Esophagus squamous epithelium (tissue), 5 donors: ENCODE results near the gene BCHE. TPM values are rescaled to one million over a fixed set of nuclear protein-coding genes. Genes with fewer than 3 reads are reported as not detected.

Source experiments
- DNase-seq: peaks from one replicate; lab custom pipeline; 2025; lab: John Stamatoyannopoulos, UW
- H3K27ac ChIP-seq, 4 donors: fragments of 200-600 bp; sonication (generic); one replicate each; pipeline ENCODE4 v1.5.1; 2016 to 2019; ENCODE audit warnings: mild to moderate bottlenecking in 1 of 4
- H3K27me3 ChIP-seq, 4 donors: fragments of 200-600 bp; sonication (generic); 1 replicate in 3 of 4; 2 replicates in 1 of 4; pipeline versions ENCODE4 v1.5.1 to v1.6.0; 2017 to 2021; ENCODE audit warnings: antibody characterized with exemption in 1 of 4
- H3K36me3 ChIP-seq, 3 donors: fragments of 200-600 bp; sonication (generic); one replicate each; pipeline ENCODE4 v1.5.1; 2016 to 2019
- H3K4me1 ChIP-seq, 3 donors: fragments of 200-600 bp; sonication (generic); one replicate each; pipeline ENCODE4 v1.5.1; 2017 to 2019
- H3K4me3 ChIP-seq, 4 donors: fragments of 200-600 bp; sonication (generic); 1 replicate in 3 of 4; 2 replicates in 1 of 4; pipeline ENCODE4 v1.5.1; 2016 to 2019; ENCODE audit warnings: mild to moderate bottlenecking in 2 of 4, moderate library complexity in 1 of 4
- H3K9me3 ChIP-seq, 3 donors: fragments of 200-600 bp; sonication (generic); one replicate each; pipeline ENCODE4 v1.5.1; 2016 to 2019
- POLR2A ChIP-seq, 4 donors: fragments of 450-650 bp; IDR thresholded peaks; one replicate each; pipeline ENCODE4 v1.6.1; 2017; ENCODE audit warnings: antibody characterized with exemption in 4 of 4, mild to moderate bottlenecking in 4 of 4, moderate library complexity in 3 of 4
- WGBS, 2 donors: methylation state at CpG; one replicate each; pipeline ENCODE4 v1.1.5; 2018; 5-methylcytosine and 5-hydroxymethylcytosine counted together
- intact Hi-C: fragments of 100-400 bp; cut with DNase I; formaldehyde crosslinking; loops from one replicate; pipeline ENCODE4 v1.15.0; 2022
- total RNA-seq, 4 donors: library from RNA; depleted of rRNA; stranded (reverse); fragments of >200 nt; gene quantifications; one replicate each; pipeline ENCODE4 v1.1.0, GENCODE V29; 2016
- TF ChIP-seq, protein P1 (sequence below), 6 experiments: fragments of 450-650 bp in 4 of 6; fragments of 200-600 bp in 2 of 6; sonication (generic) in 2 of 6; IDR thresholded peaks; one replicate each; pipeline ENCODE4 v1.5.1; 2016 to 2019; ENCODE audit warnings: antibody characterized with exemption in 6 of 6, mild to moderate bottlenecking in 4 of 6, moderate library complexity in 4 of 6
- donor health status: DM: yes; HTN: yes; CAD: no.

BCHE gene
- total RNA-seq, 4 donors from 2014 or later, result 0.27 to 5.3 (median 2.3) TPM

DNA sequence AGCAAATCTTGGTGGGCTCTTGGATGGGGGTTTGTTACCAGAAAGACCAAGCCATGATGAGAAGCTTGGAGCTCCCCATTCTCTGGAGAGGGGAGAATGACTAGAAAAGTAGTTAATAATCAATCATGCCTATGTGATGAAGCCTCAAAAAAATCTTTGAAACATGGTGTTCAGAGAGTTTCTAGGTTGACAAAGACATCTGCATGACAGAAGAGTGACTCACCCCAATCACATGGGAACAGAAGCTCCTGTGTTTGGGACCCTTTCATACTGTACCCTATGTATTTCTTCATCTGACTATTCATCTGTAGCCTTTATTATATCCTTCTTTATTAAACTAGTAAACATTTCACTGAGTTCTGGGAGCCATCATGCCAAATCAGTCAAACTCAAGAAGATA lies 87.4 kb downstream of the BCHE start:
- Histone ChIP-seq H3K27ac (no peak overlapping the region), H3K4me3 (no peak overlapping the region), H3K4me1 (peaks cover 0 to 6% (median 0%) of the 10 kb centered on the region in 3 donors), H3K27me3 (no peaks in the 10 kb centered on the region), H3K36me3 (no peaks in the 10 kb centered on the region), H3K9me3 (no peaks in the 10 kb centered on the region)
- no peak for DNase-seq
- intact Hi-C loops, result no loop called here
- TF ChIP-seq, protein P1, sequence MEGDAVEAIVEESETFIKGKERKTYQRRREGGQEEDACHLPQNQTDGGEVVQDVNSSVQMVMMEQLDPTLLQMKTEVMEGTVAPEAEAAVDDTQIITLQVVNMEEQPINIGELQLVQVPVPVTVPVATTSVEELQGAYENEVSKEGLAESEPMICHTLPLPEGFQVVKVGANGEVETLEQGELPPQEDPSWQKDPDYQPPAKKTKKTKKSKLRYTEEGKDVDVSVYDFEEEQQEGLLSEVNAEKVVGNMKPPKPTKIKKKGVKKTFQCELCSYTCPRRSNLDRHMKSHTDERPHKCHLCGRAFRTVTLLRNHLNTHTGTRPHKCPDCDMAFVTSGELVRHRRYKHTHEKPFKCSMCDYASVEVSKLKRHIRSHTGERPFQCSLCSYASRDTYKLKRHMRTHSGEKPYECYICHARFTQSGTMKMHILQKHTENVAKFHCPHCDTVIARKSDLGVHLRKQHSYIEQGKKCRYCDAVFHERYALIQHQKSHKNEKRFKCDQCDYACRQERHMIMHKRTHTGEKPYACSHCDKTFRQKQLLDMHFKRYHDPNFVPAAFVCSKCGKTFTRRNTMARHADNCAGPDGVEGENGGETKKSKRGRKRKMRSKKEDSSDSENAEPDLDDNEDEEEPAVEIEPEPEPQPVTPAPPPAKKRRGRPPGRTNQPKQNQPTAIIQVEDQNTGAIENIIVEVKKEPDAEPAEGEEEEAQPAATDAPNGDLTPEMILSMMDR (IDR thresholded peaks at IDR 0.05), result no peak
- TF ChIP-seq POLR2A (IDR thresholded peaks at IDR 0.05), result no peak

DNA sequence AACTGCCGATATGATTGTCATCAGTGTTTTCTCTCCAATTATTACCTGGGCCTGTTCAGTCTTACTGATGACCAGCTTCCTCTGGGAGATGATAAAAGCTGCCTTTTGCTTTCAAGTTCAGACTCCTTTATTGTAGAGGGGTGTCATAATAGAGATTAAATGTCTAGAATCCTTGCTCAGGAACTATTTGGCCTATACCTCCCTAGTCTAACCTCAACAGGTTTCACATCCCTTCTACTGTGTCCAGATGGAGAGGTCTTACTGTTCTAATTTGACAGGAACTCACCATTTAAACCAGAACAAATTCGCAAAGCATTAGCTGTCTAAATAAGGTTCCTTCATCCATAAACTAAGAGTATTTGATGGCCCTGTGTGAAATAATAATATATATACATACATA lies 88.0 kb downstream of the BCHE start:
- intact Hi-C loops, result no loop called here
- Histone ChIP-seq H3K9me3 (no peaks in the 10 kb centered on the region), H3K27ac (no peak overlapping the region), H3K27me3 (no peaks in the 10 kb centered on the region), H3K36me3 (no peaks in the 10 kb centered on the region), H3K4me1 (peaks cover 0 to 6% (median 0%) of the 10 kb centered on the region in 3 donors), H3K4me3 (no peak overlapping the region)
- no peak for TF ChIP-seq POLR2A (IDR thresholded peaks at IDR 0.05)
- TF ChIP-seq, protein P1 (IDR thresholded peaks at IDR 0.05), result no peak
- DNase-seq, result no peak
- 84 to 97% methylated on average over 2 of the region's 2 CpGs for WGBS, 2 donors

DNA sequence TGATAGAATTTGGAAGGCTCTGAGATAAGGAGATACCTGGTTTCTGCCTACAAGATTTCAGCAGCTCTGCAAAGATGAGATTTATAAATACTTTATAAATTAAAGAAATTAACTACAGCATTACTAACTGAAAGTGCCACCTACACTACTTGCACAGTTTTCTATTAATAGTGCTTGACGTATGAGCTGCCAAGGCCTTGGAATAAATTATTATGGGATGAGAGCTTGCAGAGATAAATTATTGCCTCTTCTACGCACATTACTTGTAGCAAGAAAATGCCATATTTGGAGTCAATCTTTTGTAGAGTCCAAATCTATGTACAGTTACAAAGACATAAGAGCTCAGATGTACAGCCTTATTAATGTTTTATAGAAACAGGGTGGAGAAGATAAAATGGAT lies 89.1 kb downstream of the BCHE start:
- intact Hi-C loops, result no loop called here
- TF ChIP-seq POLR2A (IDR thresholded peaks at IDR 0.05), result no peak
- TF ChIP-seq, protein P1 (IDR thresholded peaks at IDR 0.05), result no peak
- whole genome bisulfite sequencing, 2 donors, result 49 to 73% methylated on average over 2 of the region's 2 CpGs

DNA sequence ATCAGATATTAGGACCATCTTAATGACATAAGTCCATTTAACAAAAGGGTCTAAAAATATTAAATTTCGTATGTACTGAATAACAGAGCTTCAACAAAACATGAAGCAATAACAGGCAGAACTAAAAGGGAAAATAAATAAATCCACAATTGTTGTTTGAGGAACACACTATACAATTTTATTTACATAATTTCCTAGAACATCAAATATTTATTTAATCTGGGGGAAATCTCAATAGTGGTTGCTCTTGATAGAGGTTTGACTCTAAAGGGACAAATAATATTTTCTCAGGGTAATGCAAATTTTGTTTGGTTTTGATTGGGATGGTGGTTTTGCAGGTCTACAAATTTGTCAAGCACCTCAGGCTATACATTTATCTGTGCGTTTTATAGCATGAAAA lies 90.3 kb downstream of the BCHE start:
- H3K27ac ChIP-seq, result no peak overlapping the region
- no peaks in the 10 kb centered on the region for H3K4me1 ChIP-seq
- DNase-seq, result no peak
- H3K9me3 ChIP-seq, result no peaks in the 10 kb centered on the region
- H3K27me3 ChIP-seq, result no peaks in the 10 kb centered on the region
- 51 to 52% methylated on average over 2 of the region's 2 CpGs for WGBS, 2 donors
- intact Hi-C loops, result no loop called here
- TF ChIP-seq POLR2A (IDR thresholded peaks at IDR 0.05), result no peak
- H3K36me3 ChIP-seq, result no peaks in the 10 kb centered on the region
- no peak overlapping the region for H3K4me3 ChIP-seq

More for the DNA sequence above, 89.1 kb downstream of the BCHE start:
- no peaks in the 10 kb centered on the region for H3K27me3 ChIP-seq
- no peaks in the 10 kb centered on the region for H3K4me1 ChIP-seq
- H3K4me3 ChIP-seq, result no peak overlapping the region
- no peaks in the 10 kb centered on the region for H3K36me3 ChIP-seq
- no peaks in the 10 kb centered on the region for H3K9me3 ChIP-seq
- no peak for DNase-seq
- H3K27ac ChIP-seq, result no peak overlapping the region

DNA sequence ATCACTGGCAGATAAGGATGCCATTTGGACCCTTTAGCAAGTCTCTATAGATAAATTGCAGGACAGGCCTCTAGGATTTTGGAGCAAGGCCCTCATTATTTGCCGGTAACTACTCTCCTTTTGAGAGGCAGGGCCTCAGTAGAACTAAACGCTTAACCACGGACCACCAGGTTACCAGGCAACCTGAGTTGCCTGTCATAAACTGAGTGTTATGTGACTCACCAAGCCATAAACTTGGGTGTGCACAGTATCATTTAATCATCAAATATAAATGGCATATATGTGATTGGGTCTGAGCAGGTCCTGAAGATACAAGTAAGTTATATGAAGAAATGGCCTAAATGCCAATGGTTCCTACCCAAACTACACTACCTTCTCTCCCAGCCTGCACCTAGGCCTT lies 93.2 kb downstream of the BCHE start:
- 93 to 100% methylated on average over 3 of the region's 3 CpGs for WGBS, 2 donors

More for the DNA sequence above, 93.2 kb downstream of the BCHE start:
- Histone ChIP-seq H3K4me3 (no peak overlapping the region), H3K27me3 (no peaks in the 10 kb centered on the region), H3K27ac (no peak overlapping the region), H3K9me3 (no peaks in the 10 kb centered on the region), H3K4me1 (no peaks in the 10 kb centered on the region), H3K36me3 (no peaks in the 10 kb centered on the region)
- no peak for DNase-seq
- TF ChIP-seq POLR2A (IDR thresholded peaks at IDR 0.05), result no peak
- TF ChIP-seq, protein P1 (IDR thresholded peaks at IDR 0.05), result no peak
- intact Hi-C loops, result no loop called here
